Fibroblast of lung (primary cell): ENCODE results near the gene HBS1L. TPM values are rescaled to one million over a fixed set of nuclear protein-coding genes. Genes with fewer than 3 reads are reported as not detected.

Experiments used
- DNase-seq, 2 donors: peaks; one replicate each; pipeline versions ENCODE4 v3.0.0 to v3.0.0-alpha.2; 2010; ENCODE audit warnings: low read depth in 2 of 2
- H2AFZ ChIP-seq: 2 replicates; pipeline ENCODE4 v1.5.1; 2012; ENCODE audit warnings: low read length, control low read depth, inconsistent platforms
- H3K27ac ChIP-seq: 2 replicates; pipeline ENCODE4 v1.5.1; 2011; ENCODE audit warnings: low read length, control low read depth; ENCODE audit not compliant: insufficient read depth
- H3K27me3 ChIP-seq: 2 replicates; pipeline ENCODE4 v1.5.1; 2011; ENCODE audit warnings: mild to moderate bottlenecking, low read length; ENCODE audit not compliant: control insufficient read depth, insufficient read depth
- H3K36me3 ChIP-seq: 2 replicates; pipeline ENCODE4 v1.5.1; 2011; ENCODE audit warnings: low read length; ENCODE audit not compliant: control insufficient read depth, insufficient read depth
- H3K4me1 ChIP-seq: 2 replicates; pipeline ENCODE4 v1.5.1; 2011; ENCODE audit warnings: low read length; ENCODE audit not compliant: control insufficient read depth, insufficient read depth; ENCODE audit errors: extremely low read depth
- H3K4me2 ChIP-seq: 2 replicates; pipeline ENCODE4 v1.5.1; 2011; ENCODE audit warnings: low read length, control low read depth; ENCODE audit not compliant: insufficient read depth; ENCODE audit errors: extremely low read depth
- H3K4me3 ChIP-seq, 4 experiments: fragments of 200-600 bp in 1 of 4; sonication (generic) in 1 of 4; replicated peaks in 1 of 4; 2 replicates each; pipeline ENCODE4 v1.5.1; 2011 to 2016; ENCODE audit warnings: low read length in 4 of 4, low read depth in 3 of 4, mild to moderate bottlenecking in 3 of 4, control low read depth in 2 of 4, inconsistent platforms in 1 of 4, mixed read lengths in 1 of 4; ENCODE audit not compliant: insufficient read depth in 1 of 4; ENCODE audit errors: control extremely low read depth in 1 of 4
- H3K79me2 ChIP-seq: 2 replicates; pipeline ENCODE4 v1.5.1; 2012; ENCODE audit warnings: mild to moderate bottlenecking, low read length, inconsistent platforms; ENCODE audit not compliant: control insufficient read depth, insufficient read depth
- H3K9ac ChIP-seq: 2 replicates; pipeline ENCODE4 v1.5.1; 2011; ENCODE audit warnings: mild to moderate bottlenecking, low read length, control low read depth; ENCODE audit not compliant: insufficient read depth
- H3K9me3 ChIP-seq: 2 replicates; pipeline ENCODE4 v1.5.1; 2012; ENCODE audit warnings: low read depth, low read length; ENCODE audit not compliant: control insufficient read depth, insufficient read depth
- H4K20me1 ChIP-seq: 2 replicates; pipeline ENCODE4 v1.5.1; 2011; ENCODE audit warnings: low read length; ENCODE audit not compliant: control insufficient read depth, insufficient read depth; ENCODE audit errors: extremely low read depth
- CTCF ChIP-seq, 2 donors: IDR thresholded peaks in 1 of 2; conservative IDR thresholded peaks in 1 of 2; 1 replicate in 1 of 2; 2 replicates in 1 of 2; pipeline ENCODE4 v1.5.1; 2011 to 2012; ENCODE audit warnings: low read length in 2 of 2, control low read depth in 1 of 2, inconsistent platforms in 1 of 2, low read depth in 1 of 2, mild to moderate bottlenecking in 1 of 2
- EZH2 ChIP-seq: IDR thresholded peaks from 2 replicates; pipeline ENCODE4 v1.5.1; 2012; ENCODE audit warnings: low read length, control low read depth, mild to moderate bottlenecking; ENCODE audit errors: missing control alignments
- polyA plus RNA-seq, 2 donors: library from polyadenylated mRNA; depleted of rRNA in 1 of 2; stranded (reverse) in 1 of 2; unstranded in 1 of 2; fragments of >200 nt; gene quantifications; 2 replicates each; pipeline ENCODE4 v1.2.1, GENCODE V29; 2011 to 2012; ENCODE audit warnings: missing spikeins in 1 of 2
- total RNA-seq: library from RNA; depleted of rRNA; stranded (reverse); fragments of >200 nt; gene quantifications from 2 replicates; pipeline ENCODE4 v1.2.1, GENCODE V29; 2014

HBS1L gene
- total and polyA plus RNA-seq, 2 donors (not counting 1 experiment from before 2014, with no cell fraction given) = 106 to 118 TPM

GRCh38 chr6:135046912-135047311 is 7.7 kb downstream of the HBS1L start:
- no peak for DNase-seq
- Histone ChIP-seq H3K9ac (no peak overlapping the region), H3K4me2 (no peak overlapping the region), H3K27ac (no peak overlapping the region), H3K36me3 (peaks cover 3% of the 10 kb centered on the region), H2AFZ (no peak overlapping the region), H3K4me1 (peaks cover 3% of the 10 kb centered on the region), H3K79me2 (peaks cover 59% of the 10 kb centered on the region), H3K9me3 (no peaks in the 10 kb centered on the region), H3K4me3 (no peak overlapping the region), H4K20me1 (no peaks in the 10 kb centered on the region), H3K27me3 (no peaks in the 10 kb centered on the region)
- no peak for TF ChIP-seq EZH2
- TF ChIP-seq CTCF (conservative IDR thresholded peaks at IDR 0.05 in 1 of 2, IDR thresholded peaks at IDR 0.05 in 1 of 2; ENCODE audit: low read depth in 1 of 2, low read length in 2 of 2) = no peak

- H3K4me2 ChIP-seq = no peak overlapping the region
- no peaks in the 10 kb centered on the region for H4K20me1 ChIP-seq
- H3K9ac ChIP-seq = no peak overlapping the region
- no peak overlapping the region for H2AFZ ChIP-seq
- no peak overlapping the region for H3K4me3 ChIP-seq
- peaks cover 40% of the 10 kb centered on the region for H3K79me2 ChIP-seq
- H3K4me1 ChIP-seq = peaks cover 3% of the 10 kb centered on the region
- H3K9me3 ChIP-seq = no peaks in the 10 kb centered on the region
- DNase-seq = no peak
- no peak for TF ChIP-seq EZH2
- TF ChIP-seq CTCF (conservative IDR thresholded peaks at IDR 0.05 in 1 of 2, IDR thresholded peaks at IDR 0.05 in 1 of 2; ENCODE audit: low read depth in 1 of 2, low read length in 2 of 2) = no peak
- peaks cover 3% of the 10 kb centered on the region for H3K36me3 ChIP-seq
- H3K27ac ChIP-seq = no peak overlapping the region
- no peaks in the 10 kb centered on the region for H3K27me3 ChIP-seq
These were observed 10.0 kb downstream of the HBS1L start for GRCh38 chr6:135044639-135045038.

- DNase-seq = peak in 1 of 2 donors; percentile 10
These were observed 10.8 kb downstream of the HBS1L start for GRCh38 chr6:135043846-135044245.

More at GRCh38 chr6:135043846-135044245, 10.8 kb downstream of the HBS1L start:
- no peaks in the 10 kb centered on the region for H3K27me3 ChIP-seq
- no peak overlapping the region for H3K4me2 ChIP-seq
- no peak overlapping the region for H2AFZ ChIP-seq
- no peak overlapping the region for H3K27ac ChIP-seq
- H4K20me1 ChIP-seq = no peaks in the 10 kb centered on the region
- H3K9ac ChIP-seq = no peak overlapping the region
- peaks cover 3% of the 10 kb centered on the region for H3K4me1 ChIP-seq
- H3K36me3 ChIP-seq = peaks cover 1% of the 10 kb centered on the region
- H3K4me3 ChIP-seq = no peak overlapping the region
- no peaks in the 10 kb centered on the region for H3K9me3 ChIP-seq
- TF ChIP-seq EZH2 = no peak
- TF ChIP-seq CTCF (conservative IDR thresholded peaks at IDR 0.05 in 1 of 2, IDR thresholded peaks at IDR 0.05 in 1 of 2; ENCODE audit: low read depth in 1 of 2, low read length in 2 of 2) = no peak
- peaks cover 37% of the 10 kb centered on the region for H3K79me2 ChIP-seq
